Measurements from ENCODE around the gene PCDH15.
"Not testable (repeated sequence)": the region's sequence is repeated elsewhere in the genome, so short reads cannot be mapped to it uniquely, and the experiment has no call there.

PCDH15 gene

DNA sequence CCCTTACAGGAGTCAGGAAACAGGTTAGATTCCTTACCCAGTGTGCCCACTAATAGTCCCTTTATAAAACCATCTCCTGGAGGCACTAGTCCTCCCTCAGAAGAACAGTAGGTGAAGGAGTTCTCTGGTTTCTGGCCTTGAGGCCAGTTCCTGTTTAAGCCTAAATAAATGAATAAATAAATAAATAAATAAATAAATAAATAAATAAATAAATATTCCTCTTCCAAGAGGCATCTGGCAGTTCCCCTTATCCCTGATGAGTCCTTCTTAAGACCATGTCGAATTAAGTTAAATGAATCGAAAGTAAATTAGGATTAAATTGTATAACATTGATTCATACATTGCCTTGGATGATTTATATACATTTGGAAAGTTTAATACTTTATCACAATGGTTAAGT lies 223.3 kb downstream of the PCDH15 start:
- FAIRE-seq, result no peak
- DNase-seq (ENCODE audit: insufficient read length, low spot score), result no peak

DNA sequence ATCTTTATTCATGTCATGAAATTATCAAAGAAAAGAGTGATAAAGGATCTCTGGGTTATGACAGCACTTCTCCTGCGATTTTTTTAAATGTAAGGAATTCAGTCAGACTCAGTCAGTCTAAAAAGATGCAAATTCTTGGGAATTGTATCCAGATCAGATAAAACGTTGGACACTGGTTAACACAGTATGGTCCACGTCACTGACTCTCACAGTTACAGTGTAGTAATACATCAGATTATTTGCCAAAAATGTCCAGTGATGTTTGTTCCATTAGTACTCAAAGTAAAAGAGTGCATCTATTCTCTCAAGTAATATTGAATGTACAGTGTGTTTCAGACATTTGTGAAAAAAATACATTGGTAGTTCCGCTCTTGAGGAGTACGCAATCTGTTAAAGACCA lies 224.5 kb downstream of the PCDH15 start:
- DNase-seq (ENCODE audit: insufficient read length, low spot score) (no peak), FAIRE-seq (no peak)

DNA sequence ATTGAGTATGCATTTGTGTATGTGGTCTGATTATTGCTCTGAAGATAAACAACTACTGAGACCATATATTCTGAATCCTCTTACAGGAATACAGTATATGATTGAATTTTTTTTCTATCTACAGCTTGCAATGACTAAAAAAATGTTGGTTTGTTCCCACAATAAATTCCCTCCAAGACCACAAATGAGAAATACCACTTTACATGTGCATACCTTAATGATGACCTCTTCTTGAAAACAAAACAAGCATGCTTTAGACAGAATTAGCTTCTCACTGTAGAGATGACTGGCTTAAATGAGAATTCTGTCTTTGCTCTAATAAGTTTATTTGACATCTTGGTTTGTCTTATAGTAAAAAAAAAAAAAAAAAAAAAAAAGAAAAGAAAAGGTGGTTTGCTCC lies 241.5 kb downstream of the PCDH15 start:
- DNase-seq (ENCODE audit: insufficient read length, low spot score), result no peak
- no peak for FAIRE-seq

DNA sequence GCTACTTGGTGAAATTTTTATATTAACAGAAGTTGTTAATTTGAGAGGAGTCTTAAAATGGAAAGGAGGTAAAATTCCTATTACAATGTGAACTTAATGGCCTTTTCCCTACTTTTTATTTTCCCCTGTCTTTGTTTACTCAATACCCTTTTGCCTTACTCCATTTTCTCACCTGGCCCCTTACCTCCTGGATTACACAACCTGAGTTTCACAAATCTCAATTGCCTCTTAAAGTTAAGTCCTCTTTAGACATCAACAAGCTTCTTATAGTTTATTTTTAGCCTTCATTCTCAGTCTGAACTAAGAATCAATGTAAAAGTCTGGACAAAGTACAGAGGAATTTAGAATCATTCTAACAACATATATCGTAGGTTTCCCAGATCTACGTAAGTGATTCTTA lies 247.0 kb downstream of the PCDH15 start:
- FAIRE-seq (no peak), DNase-seq (ENCODE audit: insufficient read length, low spot score) (no peak)

- no peak for FAIRE-seq
- no peak for DNase-seq (ENCODE audit: insufficient read length, low spot score)
These were observed 251.0 kb downstream of the PCDH15 start for GRCh38 chr10:54550016-54550415.

DNA sequence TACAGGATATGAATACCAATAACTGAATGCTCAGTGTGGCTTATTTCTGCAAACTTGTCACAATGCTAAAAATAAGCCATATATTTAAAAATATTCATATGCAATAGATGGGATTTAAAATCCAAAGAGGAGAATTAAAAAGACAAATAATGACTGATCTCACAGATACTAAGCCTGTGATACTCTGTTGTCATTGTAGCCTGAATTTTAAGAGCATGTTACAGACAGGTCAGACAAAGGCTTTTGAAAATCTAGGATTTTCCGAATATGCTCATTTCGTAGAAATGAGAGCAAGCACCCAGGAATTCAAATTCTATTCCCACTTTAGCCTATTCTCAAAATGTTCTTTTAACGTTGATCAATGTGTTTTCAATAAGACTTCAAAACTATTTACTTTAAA lies 269.7 kb downstream of the PCDH15 start:
- DNase-seq (ENCODE audit: insufficient read length, low spot score) (no peak), FAIRE-seq (no peak)

- FAIRE-seq, result no peak
- no peak for DNase-seq (ENCODE audit: insufficient read length, low spot score)
These were observed 270.7 kb downstream of the PCDH15 start for GRCh38 chr10:54530299-54530698.

GRCh38 chr10:54525816-54526215 lies 275.2 kb downstream of the PCDH15 start:
- DNase-seq (ENCODE audit: insufficient read length, low spot score) (no peak), FAIRE-seq (no peak)

DNA sequence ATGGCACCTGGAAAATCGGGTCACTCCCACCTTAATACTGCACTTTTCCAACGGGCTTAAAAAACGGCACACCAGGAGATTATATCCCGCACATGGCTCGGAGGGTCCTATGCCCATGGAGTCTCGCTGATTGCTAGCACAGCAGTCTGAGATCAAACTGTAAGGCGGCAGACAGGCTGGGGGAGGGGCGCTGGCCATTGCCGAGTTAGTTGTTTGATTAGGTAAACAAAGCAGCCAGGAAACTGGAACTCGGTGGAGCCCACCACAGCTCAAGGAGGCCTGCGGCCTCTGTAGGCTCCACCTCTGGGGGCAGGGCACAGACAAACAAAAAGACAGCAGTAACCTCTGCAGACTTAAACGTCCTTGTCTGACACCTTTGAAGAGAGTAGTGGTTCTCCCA lies 285.8 kb downstream of the PCDH15 start:
- FAIRE-seq; DNase-seq (ENCODE audit: insufficient read length, low spot score): not testable (repeated sequence)

- no peak for DNase-seq (ENCODE audit: insufficient read length, low spot score)
- FAIRE-seq, result no peak
These were observed 297.2 kb downstream of the PCDH15 start for GRCh38 chr10:54503863-54504262.

- FAIRE-seq, result no peak
- no peak for DNase-seq (ENCODE audit: insufficient read length, low spot score)
These were observed 299.1 kb downstream of the PCDH15 start for GRCh38 chr10:54501929-54502328.

GRCh38 chr10:54496852-54497251 lies 304.2 kb downstream of the PCDH15 start:
- FAIRE-seq, result no peak
- DNase-seq (ENCODE audit: insufficient read length, low spot score), result no peak

GRCh38 chr10:54487743-54488142 lies 313.3 kb downstream of the PCDH15 start:
- no peak for DNase-seq (ENCODE audit: insufficient read length, low spot score)
- FAIRE-seq, result no peak

- DNase-seq (ENCODE audit: insufficient read length, low spot score) (no peak), FAIRE-seq (no peak)
These were observed 315.1 kb downstream of the PCDH15 start for GRCh38 chr10:54485971-54486370.

DNA sequence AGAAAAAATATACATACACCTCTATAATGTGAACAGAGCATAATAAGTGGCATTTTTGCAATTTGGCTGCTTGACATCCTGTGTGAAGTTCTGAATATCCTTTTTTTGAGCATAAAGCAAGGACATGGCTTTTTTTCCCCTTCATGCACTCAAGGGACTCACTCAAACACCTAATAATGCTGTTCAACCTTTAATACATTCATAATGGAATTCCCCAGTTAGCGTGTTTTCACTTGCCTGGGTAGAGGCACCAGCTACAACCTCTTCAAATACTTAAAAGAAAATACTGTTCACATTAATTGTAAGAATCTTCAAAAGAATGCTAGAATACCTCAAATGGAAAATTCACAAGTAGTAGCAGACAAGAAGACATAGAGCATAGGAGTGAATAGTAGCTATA lies 316.8 kb downstream of the PCDH15 start:
- no peak for DNase-seq (ENCODE audit: insufficient read length, low spot score)
- no peak for FAIRE-seq

- no peak for FAIRE-seq
These were observed 322.4 kb downstream of the PCDH15 start for GRCh38 chr10:54478601-54479000.

DNA sequence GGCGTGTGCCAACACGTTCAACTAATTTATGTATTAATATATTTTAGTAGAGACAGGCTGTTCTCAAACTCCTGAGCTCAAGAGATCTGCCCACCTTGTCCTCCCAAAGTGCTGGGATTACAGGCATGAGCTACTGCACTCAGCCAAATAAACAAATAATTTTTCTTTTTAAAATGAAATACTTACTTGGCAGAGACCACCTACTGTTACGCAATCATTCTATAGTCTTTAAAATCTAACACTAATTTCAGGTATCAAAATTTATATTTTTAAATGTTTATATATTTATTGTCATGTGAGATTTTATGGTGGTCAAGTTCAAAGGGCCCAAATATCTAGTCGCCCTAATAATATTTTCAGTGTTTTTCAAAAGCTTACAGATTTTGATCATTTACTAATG lies 323.3 kb downstream of the PCDH15 start:
- no peak for DNase-seq (ENCODE audit: insufficient read length, low spot score)
- no peak for FAIRE-seq

More at GRCh38 chr10:54478601-54479000, 322.4 kb downstream of the PCDH15 start:
- DNase-seq (ENCODE audit: insufficient read length, low spot score), result no peak

DNA sequence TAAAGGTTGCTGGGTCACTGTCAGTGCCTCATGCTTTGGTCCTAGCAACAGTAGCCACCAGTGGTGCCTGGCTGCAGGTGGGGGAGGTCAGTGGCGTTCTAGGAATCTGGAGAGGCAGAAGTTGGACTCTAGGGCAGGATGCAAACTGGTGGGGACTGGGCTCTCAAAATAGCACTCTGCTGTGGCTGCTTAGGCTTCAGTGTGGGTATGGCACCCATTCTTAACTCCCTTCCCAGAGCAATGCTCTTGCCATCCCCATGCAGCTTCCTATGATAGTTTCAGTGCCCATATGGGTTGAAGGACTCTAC lies 330.8 kb downstream of the PCDH15 start:
- no peak for DNase-seq (ENCODE audit: insufficient read length, low spot score)
- no peak for FAIRE-seq

DNA sequence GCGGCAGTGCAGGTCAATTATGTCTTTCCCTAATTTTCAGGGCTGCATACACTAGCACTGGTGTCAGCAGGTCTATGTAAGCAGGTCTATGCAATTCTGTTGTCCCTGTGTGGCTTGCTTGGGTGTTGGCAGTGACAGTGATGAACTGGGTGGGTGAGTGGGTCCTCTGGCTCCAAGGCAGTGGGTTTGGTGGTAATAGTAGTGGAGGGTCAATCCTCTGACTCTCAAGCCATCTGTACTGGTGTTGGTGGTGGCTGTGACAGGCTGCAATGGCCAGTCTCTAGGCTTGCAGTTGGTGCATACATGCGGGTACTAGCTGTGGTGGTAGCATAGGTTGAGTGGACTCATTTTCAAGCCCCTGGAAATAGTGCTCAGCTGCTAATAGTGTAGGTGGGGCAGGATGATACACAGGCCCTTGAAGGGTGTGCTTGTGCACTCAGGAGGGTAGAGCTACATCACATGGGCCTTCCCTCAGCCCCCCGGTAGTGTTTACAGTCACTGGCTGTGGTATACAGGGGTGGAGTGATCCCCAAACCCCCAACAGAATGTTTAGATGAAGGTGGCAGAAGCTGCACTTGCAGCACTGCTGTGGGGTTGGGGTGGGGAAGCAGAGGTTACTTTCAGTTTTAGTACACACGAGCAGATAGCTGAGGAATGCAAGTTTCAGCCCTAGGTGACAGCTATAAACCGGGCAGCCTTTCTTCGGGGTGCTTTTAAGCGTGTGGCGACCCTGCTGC lies 331.3 kb downstream of the PCDH15 start:
- DNase-seq (ENCODE audit: insufficient read length, low spot score), result no peak
- no peak for FAIRE-seq

DNA sequence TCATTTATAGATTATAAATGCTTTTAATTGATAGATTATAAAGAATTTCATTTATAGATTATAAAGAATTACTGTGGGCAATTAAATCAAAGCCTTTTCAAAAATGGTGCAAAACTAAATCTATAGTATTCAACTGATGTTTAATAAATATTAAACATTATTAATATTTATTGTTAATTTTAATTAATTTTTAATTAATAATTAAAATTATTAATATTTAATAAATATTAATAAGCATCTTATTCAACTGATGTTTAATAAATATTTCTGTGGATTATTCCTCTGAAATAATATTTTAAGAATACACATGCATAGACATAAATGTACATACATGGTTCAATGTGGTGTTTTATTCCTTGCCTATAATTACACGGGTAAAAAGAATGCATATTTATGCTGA lies 346.8 kb downstream of the PCDH15 start:
- DNase-seq (ENCODE audit: insufficient read length, low spot score) (no peak), FAIRE-seq (no peak)

- FAIRE-seq, result no peak
These were observed 352.0 kb downstream of the PCDH15 start for GRCh38 chr10:54449056-54449455.

GRCh38 chr10:54444170-54444569 lies 356.9 kb downstream of the PCDH15 start:
- FAIRE-seq (no peak), DNase-seq (ENCODE audit: insufficient read length, low spot score) (no peak)

More at GRCh38 chr10:54449056-54449455, 352.0 kb downstream of the PCDH15 start:
- DNase-seq (ENCODE audit: insufficient read length, low spot score), result no peak

GRCh38 chr10:54441275-54441674 lies 359.8 kb downstream of the PCDH15 start:
- no peak for DNase-seq (ENCODE audit: insufficient read length, low spot score)
- FAIRE-seq, result no peak
